T-helper 22 cell (primary cell): ENCODE results near the gene ZMAT2.
"Not testable (repeated sequence)": the region's sequence is repeated elsewhere in the genome, so short reads cannot be mapped to it uniquely, and the experiment has no call there.

Source experiments
- DNase-seq: peaks from one replicate; pipeline ENCODE4 v3.0.0-alpha.2; 2020; ENCODE audit warnings: low read depth

ZMAT2 gene

DNA sequence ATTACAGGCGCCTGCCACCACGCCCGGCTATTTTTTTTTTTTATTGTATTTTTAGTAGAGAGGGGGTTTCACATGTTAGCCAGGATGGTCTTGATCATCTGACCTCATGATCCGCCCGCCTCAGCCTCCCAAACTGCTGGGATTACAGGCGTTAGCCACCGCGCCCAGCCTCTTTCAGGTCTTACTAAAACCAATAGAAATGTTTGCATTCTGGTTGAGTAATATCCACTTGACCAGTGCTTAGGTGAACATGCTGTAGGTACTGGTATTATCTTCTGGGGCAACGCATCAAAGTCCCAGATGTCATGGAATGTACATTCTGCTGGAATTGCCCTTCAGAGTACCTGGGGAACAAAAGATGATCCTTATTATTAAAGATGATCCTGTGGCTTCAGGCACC, 8.5 kb downstream of the ZMAT2 start:
- DNase-seq = not testable (repeated sequence)

DNA sequence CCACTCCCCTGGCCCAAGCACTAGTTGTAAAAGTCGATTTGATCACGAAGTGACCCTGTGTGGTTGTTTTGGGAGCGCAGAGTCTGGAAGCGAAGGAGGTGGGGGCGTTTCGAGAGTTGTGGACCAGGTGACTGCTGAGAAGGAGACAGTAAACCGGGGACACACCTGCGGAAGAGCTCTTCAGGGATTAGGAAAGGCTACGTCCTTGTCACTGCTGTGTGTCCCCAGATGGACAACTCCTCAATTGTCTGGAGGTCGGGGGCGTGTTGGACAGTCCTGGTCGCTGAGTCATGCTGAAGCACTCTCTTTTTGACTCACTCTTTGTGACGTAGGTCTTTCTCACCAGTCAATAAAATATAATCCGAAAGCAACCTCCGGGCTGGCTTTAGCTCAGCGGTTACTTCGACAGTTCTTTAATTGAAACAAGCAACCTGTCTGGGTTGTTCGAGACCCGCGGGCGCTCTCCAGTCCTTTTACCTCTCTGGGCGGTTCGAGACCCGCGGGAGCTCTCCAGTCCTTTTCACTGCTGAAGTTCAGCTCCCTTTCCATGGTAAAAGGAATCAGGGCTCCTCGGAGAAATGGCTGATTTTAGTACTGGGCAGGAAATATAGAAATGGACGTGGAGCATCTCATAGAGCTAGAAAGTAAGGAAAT, 10.8 kb downstream of the ZMAT2 start:
- peak; percentile 64 for DNase-seq

DNA sequence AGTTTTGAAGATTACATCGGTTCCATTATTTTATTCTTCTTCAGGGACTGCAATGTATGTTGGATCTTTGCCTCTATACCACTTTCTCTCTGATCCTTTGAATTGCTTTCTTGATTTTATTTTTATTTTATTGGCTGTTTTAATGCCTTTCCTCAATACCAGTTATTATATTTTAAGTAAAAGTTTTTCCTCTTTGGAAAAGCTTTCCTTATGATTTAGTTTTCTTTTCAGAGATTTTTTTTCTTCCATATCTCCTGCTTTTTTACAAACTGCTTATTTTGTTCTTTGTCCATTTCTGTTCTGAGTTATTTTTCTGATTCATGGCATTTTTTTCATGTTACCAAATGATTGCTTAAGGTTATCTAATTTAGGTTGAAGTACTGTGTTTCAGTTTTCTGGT, 11.5 kb downstream of the ZMAT2 start:
- no peak for DNase-seq

DNA sequence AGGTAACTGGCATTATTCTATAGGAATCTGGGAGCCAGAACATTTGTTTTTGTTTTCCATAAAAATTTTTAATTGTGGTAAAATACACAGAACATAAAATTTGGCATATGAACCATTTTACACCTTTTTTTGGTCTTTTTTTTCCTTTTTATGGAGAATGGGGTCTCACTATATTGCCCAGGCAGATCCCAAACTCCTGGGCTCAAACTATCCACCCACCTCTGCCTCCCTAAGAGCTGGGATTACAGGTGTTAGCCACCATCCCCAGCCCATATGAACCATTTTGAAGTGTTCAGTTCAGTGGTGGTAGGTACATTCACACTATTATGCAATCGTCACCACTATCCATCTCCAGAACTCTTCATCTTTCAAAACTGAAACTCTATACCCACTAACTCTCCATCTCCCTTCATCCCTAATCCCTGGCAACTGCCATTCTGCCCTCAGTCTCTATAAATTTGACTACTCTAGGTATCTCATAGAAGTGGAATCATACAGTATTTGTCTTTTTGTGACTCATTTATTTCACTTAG, 13.4 kb downstream of the ZMAT2 start:
- DNase-seq = no peak

DNA sequence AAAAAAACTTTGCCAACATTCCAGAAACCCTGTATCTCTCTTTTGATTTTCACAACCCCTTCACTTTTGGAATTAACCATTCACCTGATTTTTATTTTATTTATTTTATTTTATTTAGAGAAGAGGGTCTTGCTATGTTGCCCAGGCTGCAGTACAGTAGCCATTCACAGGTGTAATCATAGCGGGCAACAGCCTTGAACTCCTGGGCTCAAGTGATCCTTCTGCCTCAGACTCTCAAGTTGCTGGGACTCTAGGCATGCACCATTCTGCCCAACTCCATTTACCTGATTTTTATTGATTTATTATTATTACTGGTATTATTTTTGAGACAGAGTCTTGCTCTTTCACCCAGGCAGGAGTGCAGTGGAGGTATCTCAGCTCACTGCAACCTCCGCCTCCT, 16.0 kb downstream of the ZMAT2 start:
- not testable (repeated sequence) for DNase-seq

DNA sequence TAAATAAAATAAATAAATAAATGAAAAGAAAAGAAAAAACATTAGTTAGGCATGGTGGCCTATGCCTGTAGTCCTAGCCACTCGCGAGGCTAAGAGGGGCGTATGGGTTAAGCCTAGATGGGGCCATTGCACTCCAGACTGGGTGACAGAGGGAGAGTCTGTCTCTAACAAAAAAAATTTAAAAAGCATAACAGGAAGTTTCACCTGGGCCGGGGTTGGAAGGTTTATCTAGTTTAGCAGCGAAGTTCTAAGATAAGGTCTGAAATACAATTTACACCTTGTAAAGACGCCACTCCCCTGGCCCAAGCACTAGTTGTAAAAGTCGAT, 18.0 kb downstream of the ZMAT2 start:
- no peak for DNase-seq

DNA sequence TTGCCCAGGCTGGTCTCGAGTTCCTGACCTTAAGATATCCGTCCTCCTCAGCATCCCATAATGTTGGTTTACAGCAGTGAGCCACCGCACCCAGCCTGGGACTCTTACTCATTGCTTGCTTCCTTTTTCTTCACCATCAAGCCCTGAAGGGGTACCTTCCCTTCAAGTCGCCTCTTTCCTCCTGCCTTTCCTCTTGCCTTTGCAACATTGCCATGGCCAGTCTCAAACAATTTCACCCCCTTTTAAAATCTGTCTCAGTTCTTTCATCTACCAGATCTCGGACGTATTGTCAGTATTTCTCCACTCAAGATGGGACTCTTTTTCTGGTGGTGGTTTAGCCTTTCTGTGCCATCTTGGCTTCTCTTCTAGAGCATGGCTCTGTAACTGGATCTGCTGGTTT, 20.5 kb downstream of the ZMAT2 start:
- DNase-seq = not testable (repeated sequence)

DNA sequence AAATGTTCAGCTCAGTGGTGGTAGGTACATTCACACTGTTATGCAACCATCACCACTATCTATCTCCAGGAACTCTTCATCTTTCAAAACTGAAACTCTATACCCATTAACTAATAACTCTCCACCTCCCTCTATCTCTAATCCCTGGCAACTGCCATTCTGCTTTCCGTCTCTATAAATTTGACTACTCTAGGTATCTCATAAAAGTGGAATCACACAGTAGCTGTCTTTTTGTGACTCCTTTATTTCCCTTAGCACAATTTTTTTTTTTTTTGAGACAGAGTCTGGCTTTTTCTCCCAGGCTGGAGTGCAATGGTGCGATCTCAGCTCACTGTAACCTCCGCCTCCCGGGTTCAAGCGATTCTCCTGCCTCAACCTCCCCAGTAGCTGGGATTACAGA, 21.1 kb downstream of the ZMAT2 start:
- not testable (repeated sequence) for DNase-seq

GRCh38 chr5:140725799-140726471, 25.7 kb downstream of the ZMAT2 start:
- peak; percentile 47 for DNase-seq

- DNase-seq = no peak
Measured at GRCh38 chr5:140733098-140733497, 32.9 kb downstream of the ZMAT2 start.

DNA sequence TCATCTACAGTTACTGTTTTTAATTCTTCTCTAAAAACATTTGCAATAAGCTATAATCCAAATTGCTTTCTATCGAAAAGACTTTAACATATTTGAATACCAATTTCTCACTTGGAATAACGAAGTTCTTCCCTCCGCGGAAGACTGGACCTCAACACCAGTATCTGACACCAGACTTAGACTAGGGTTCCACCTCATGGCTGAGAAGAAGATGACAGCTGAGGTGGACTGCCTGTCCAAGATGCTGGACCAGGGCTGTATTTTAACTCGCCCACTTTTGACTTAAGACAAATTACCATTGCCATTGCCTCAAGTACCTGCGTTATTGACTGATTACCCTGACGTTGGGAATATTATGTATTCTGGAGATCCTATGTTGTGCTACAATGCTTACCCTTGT, 34.1 kb downstream of the ZMAT2 start:
- DNase-seq = no peak

DNA sequence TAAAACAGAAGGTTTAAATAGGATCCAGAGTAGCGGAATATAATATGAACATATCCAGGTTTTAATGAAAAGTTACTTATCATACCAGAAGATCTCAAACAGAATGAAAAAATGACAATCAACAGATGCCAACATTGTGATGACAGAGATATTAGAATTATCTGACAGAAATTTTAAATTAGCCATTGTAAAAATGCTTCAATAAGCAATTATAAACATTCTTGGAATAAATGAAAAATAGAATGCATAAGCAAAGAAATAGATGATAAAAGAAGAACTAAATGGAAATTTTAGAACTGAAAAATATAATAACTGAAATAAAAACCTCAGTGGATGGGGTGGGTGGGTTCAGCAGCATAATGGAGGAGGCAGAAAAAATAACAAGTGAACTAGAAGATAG, 37.2 kb downstream of the ZMAT2 start:
- DNase-seq = no peak

DNA sequence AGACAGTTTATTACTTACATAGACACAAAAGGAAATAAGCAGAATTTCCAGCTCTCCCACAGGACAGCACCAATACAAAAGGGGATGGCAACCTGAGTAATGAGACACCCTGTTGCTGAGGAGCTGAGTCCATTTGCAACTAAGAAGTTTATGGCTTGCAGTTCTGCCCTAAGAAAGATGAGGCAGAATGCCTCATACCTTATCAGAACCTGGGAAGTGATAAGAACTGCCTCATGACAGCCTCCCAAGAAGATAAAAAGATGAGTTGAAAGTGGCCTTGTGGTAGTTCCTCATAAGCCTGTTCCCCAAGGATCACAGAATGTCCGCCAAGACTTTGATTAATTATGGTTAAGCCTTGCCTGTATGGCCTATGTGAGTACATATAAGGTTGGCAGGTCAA, 41.7 kb downstream of the ZMAT2 start:
- no peak for DNase-seq

GRCh38 chr5:140753561-140753960, 53.3 kb downstream of the ZMAT2 start:
- no peak for DNase-seq
